ENCODE data around the gene CAMK2D.

- TF ChIP-seq REST (IDR thresholded peaks at IDR 0.05; ENCODE audit: insufficient read depth in 1 of 2, low read depth in 2 of 2, low read length in 1 of 2) = no peak
- TF ChIP-seq, protein P1, sequence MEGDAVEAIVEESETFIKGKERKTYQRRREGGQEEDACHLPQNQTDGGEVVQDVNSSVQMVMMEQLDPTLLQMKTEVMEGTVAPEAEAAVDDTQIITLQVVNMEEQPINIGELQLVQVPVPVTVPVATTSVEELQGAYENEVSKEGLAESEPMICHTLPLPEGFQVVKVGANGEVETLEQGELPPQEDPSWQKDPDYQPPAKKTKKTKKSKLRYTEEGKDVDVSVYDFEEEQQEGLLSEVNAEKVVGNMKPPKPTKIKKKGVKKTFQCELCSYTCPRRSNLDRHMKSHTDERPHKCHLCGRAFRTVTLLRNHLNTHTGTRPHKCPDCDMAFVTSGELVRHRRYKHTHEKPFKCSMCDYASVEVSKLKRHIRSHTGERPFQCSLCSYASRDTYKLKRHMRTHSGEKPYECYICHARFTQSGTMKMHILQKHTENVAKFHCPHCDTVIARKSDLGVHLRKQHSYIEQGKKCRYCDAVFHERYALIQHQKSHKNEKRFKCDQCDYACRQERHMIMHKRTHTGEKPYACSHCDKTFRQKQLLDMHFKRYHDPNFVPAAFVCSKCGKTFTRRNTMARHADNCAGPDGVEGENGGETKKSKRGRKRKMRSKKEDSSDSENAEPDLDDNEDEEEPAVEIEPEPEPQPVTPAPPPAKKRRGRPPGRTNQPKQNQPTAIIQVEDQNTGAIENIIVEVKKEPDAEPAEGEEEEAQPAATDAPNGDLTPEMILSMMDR (IDR thresholded peaks at IDR 0.05) = no peak
- TF ChIP-seq SIN3A (IDR thresholded peaks at IDR 0.05; ENCODE audit: borderline replicate concordance, insufficient read depth, low read depth, low read length) = no peak
- TF ChIP-seq POLR2AphosphoS5 (IDR thresholded peaks at IDR 0.05; ENCODE audit: low read depth, low read length) = no peak
- no peak for TF ChIP-seq TCF7L2 (IDR thresholded peaks at IDR 0.05; ENCODE audit: low read depth, low read length)
These were observed 309.4 kb downstream of the CAMK2D start for GRCh38 chr4:113452152-113452551.
